GM18868 (cell line): ENCODE results near the gene BLVRB.
"Not testable (repeated sequence)": the region's sequence is repeated elsewhere in the genome, so short reads cannot be mapped to it uniquely, and the experiment has no call there.

Source experiments
- ATAC-seq: cut with Tn5 transposase; IDR thresholded peaks from one replicate; pipeline ENCODE4 v1.9.1; 2021; ENCODE audit warnings: mild to moderate bottlenecking, moderate library complexity; ENCODE audit not compliant: unreplicated experiment

Gene BLVRB

DNA sequence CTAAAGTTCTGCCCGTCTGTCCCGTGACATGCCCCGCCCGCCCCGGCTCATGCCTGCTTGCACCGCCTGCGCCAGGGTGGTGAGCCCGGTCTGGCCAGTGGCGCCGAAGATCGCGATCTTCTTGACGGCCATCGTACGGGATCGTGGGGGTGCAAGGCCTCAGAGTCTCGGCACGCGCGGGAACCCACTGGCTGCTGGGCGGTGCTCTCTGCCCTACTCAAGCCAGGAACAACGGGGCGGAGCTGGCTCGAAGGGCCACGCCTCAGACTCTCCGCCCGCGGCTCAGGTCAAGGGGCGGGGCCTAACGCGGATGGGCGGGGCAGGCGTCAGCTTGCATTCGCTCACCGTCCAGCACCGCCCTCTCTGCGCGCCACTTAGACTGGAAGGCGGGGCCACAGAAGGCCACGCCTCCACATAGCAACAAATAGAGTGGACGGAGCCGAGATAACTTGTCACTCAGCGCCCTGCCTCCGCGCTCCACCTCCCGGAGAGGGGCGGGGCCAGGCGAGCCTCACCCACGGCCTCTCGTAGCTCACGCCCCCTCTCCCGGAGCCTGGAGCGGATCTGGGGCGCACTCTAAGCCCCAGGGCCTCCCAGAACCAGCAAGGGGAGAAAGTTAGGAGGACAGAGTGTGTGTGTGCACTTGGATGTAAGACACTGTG, at the start of gene BLVRB:
Gene BLVRB, minus strand, starts transcription at position 189 of the 662 bp plus-strand sequence. Its CDS starts 57 bp downstream, at position 132.
- ATAC-seq: peak; percentile 90

DNA sequence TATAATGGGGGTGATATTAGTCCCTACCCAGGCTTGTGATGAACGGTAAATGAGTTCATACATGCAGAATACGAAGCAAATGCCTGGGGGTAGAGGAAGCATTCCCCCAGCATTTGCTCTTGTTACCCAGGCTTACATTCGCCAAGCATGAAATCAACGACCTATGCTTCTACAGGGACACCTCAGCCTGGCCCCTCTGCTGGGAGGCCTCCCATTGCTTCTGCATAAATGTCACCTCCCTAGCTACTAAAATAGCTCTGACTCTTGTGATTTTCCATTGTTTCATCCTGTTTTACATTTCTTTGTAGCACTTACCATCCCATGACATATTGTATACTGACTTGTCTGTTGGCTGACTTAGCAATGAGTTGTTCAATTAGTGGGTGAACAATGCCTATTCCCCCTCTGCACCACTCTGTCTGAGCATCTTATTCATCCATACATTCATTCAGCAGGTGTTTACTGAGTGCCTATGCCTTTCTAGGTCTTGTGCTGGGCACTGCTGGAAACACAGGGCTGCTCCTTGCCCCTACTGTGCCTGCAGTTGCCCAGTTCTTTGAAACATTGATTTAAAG, 48.3 kb upstream of the BLVRB start:
- no peak for ATAC-seq

DNA sequence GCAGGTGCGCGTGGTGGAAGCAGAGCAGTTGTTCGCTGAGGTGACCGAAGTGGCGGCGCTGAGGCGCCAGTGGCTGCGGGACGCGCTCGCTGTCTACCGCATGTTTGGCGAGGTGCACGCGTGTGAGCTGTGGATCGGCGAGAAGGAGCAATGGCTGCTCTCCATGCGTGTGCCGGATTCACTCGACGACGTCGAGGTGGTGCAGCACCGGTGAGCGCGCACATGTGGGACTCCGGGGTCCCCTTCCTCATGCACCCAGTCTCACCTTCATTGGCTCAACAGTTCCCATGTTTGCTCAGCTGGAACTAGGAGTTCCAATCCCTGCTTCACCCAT, 47.8 kb upstream of the BLVRB start:
- ATAC-seq: no peak

DNA sequence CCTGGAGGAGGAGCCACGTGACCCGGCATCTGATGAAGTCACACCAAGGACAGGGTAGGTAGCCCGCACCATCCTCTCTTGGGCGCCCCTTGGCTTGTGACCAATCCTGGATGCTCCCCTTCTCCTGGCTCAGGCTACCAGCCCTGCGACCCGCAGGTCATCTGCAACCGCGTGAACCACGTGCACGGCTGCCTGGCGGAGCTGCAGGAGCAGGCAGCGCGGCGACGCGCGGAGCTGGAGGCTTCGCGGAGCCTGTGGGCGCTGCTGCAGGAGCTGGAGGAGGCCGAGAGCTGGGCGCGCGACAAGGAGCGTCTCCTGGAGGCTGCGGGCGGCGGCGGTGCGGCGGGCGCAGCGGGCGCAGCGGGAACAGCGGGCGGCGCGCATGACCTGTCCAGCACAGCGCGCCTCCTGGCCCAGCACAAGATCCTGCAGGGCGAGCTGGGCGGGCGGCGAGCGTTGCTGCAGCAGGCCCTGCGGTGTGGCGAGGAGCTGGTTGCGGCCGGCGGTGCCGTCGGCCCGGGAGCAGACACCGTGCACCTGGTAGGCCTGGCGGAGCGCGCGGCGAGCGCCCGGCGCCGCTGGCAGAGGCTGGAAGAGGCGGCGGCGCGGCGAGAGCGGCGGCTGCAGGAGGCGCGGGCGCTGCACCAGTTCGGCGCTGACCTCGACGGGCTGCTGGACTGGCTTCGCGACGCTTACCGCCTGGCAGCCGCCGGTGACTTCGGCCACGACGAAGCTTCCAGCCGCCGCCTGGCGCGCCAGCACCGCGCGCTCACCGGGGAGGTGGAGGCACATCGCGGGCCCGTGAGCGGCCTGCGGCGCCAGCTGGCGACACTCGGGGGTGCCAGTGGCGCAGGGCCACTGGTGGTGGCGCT, 47.2 kb upstream of the BLVRB start:
- no peak for ATAC-seq

DNA sequence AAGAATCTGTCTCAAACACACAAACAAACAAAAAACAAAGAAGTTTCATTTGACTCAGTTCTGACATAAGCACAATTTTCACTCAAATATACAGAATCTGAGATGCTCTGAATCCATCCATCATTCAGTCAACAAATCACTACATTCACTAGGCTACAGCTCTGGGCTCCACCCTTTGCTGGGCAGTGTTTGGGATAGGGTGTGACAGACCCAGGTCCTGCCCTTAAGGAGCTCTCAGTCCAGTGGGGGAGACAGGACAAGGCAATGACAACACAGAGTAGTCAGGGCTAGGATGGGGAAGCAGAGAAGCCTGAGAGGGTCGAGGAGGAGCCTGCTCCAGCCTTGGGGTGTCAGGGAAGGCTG, 46.5 kb upstream of the BLVRB start:
- ATAC-seq: no peak

DNA sequence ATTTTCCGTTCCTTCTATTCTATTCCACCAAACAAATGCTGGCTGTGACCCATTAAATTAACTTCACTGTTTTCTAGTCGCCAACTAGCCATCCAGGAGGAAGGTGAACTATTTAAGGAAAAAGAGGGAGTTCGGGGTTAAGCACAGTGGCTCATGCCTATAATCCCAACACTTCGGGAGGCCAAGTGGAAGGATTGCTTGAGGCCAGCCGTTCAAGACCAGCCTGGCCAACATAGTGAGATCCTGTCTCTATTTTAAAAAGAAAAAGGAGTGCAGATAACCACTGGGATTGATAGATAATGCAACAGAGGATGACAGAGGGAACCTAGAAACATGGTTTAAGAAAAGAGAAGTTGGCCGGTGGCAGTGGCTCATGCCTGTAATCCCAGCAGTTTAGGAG, 45.9 kb upstream of the BLVRB start:
- no peak for ATAC-seq

DNA sequence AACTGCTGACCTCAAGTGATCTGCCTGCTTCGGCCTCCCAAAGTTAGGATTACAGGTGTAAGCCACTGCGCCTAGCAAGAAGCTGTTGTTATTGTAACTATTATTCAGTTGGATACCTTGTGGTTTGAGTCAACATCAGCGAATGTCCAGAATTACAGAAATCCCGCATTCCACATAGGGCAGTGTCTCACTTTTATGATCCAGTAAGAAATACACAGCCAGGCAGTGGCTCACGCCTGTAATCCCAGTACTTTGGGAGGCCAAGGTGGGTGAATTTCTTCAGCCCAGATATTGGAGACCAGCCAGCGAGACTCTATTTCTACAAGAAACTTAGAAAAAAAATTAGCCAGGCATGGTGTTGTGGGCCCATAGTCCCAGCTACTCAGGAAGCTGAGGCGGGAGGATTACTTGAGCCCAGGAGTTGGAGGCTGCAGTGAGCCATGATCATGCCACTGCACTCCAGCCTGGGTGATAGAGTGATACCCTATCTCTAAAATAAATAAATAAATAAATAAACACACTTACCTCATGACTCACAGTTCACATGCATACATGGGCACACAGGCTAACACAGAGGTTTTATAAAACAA, 45.1 kb upstream of the BLVRB start:
- ATAC-seq: no peak

DNA sequence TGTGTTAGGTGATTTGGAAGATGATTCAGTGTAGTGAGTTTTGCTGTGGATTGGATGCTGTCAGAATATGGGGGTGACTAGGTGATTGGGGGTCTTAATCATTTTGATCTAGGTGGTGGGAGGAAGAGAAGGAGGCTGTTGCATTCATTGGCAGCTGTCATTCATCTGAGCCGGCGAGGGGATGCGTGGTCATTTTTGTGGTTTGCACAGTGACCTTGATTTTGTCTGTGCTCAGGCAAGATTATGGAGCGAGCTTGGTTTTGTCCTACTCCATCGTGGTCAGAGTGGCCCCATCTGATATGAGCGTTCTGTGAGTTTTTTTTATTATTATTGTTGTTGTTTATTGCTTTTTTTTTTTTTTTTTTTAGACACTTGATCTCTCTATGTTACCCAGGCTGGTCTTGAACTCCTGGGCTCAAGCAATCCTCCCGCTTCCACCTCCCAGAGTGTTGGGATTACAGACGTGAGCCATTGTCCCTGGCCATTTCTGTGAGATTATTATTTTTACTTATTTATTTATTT, 43.3 kb upstream of the BLVRB start:
- no peak for ATAC-seq

DNA sequence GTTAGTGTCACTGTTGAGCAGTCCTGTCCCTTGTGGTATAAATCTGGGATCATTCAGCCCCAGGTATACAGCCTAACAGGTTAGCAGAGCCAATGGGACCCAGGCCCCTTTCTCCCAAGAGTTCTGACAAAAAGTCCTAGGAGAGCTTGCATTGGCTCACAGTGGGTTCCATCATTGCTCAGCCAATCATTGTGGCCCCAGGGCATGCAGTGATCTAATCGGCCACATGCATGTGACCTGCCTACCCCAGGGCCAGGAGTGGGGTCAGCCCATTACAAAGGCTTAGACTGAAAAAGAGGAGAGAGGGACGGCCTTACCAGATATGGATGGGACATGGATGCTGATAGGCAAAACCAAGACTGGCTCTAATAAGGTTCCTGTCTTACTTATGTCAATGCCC, 42.3 kb upstream of the BLVRB start:
- ATAC-seq: no peak

DNA sequence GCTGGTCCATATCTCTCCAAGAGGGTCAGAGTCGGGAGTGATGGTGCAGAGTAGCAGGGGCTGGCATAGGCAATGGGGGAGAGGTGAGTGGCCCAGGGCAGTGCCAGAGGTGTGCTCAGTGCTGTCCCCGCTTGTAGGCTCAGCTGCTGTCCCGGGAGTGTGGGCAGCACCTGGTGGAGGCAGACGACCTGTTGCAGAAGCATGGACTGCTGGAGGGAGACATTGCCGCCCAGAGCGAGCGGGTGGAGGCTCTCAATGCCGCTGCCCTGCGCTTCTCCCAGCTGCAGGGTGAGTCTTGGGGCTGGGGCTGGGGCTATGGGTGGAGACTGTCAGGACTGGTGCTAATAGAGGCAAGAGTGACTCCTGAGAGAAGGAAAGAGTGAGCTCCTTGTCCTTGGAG, 40.6 kb upstream of the BLVRB start:
- ATAC-seq: no peak

DNA sequence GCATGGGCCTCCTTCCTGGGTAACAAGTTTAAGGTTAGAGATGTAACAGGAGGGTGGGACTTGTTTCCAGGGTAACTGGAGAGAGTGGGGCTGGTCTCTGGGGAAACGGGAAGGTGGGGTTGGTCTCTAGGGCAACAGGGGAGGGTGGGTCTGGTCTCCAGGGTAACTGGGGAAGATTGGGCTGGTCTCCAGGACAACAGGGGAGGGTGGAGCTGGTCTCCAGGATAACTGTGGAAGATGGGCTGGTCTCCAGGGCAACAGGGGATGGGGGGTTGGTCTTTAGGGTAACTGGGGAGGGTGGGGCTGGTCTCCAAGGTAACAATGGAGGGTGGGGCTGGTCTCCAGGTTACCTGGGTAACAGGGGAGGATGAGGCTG, 37.8 kb upstream of the BLVRB start:
- ATAC-seq: no peak

DNA sequence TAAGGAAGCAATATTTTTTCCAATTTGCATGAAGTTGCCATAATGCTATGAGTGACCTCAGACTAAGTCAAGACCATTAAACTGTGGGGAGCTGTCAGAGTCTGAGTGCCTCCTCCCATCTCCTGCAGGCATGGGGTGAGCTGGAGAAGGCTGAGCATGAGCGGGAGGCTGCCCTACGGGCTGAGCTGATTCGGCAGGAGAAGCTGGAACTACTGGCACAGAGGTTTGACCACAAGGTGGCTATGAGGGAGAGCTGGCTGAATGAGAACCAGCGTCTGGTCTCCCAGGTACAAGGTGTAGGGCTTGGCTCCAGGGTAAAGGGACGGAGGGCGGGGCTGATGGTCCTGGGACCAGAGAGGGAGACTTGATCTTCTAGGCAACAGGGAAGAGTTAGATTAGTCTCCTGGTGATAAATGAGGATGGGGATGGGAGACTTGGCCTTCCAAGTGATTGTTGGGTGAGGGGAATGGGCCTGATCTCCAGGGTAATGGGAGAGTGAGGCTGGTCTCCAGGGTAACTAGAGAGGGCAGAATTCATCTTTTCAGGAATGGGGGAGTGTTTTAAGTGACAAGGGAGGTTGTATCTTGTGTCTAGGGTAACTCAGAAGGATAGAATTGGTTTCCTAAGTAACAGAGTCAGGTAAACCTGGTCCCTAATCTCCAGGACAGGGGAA, 37.2 kb upstream of the BLVRB start:
- ATAC-seq: no peak

DNA sequence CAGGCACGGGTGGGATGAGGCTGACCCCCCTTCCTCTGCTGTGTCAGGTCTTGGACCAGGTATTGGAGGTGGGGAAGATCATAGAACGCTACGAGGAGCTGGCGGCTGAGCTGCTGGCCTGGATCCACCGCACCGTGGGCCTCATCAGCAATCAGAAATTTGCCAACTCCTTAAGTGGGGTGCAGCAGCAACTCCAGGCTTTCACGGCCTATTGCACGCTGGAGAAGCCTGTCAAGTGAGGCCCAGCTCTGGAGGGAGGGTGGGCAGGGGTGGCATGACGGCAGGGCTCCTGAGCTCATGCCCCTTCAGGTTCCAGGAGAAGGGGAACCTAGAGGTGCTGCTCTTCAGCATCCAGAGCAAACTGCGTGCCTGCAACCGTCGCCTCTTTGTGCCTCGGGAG, 36.5 kb upstream of the BLVRB start:
- ATAC-seq: no peak

DNA sequence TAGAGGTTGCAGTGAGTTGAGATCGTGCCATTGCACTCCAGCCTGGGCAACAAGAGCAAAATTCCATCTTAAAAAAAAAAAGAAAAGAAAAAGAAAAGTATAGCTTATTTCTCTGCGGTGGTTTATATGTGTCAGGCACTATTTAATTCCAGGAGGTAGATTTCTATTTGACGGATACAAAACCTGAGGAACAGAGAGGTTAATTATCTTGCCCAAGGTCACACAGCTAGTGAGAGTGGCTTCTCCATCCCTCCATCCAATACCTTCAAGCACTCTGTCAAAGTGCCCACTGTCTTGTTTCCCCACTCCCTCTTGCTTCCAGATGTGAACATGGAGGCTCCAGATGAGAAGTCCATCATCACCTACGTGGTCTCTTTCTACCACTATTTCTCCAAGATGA, 36.1 kb upstream of the BLVRB start:
- ATAC-seq: no peak

DNA sequence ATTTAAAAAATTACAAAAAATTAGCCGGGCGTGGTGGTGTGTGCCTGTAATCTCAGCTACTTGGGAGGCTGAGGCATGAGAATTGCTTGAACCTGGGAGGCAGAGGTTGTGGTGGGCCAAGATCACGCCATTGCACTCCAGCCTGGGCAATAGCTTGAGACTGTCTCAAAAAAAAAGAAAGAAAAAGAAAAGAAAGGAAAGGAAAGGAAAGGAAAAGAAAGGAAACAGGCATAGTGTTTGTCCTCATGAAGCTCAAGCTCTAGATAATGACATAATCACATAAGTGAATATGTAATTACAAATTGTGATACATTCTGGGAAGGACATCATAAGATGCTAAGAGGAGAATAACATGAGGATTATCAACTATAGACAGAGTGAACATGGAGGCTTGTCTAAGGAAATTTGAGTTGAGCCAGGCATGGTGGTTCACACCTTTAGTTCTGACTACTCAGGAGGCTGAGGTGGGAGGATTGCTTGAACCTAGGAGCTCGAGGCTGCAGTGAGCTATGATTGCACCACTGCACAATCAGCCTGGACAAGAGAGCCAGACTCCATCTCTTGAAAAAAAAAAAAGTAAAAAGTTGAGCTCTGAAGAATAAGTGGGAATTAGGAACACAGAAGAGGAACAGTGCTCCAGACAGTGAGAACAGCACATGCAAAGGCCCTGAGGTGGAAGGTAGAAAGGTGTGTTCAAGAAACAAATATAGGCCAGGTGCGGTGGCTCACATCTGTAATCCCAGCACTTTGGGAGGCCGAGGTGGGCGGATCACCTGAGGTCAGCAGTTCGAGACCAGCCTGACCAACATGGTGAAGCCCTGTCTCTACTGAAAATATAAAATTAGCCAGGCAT, 35.4 kb upstream of the BLVRB start:
- not testable (repeated sequence) for ATAC-seq

DNA sequence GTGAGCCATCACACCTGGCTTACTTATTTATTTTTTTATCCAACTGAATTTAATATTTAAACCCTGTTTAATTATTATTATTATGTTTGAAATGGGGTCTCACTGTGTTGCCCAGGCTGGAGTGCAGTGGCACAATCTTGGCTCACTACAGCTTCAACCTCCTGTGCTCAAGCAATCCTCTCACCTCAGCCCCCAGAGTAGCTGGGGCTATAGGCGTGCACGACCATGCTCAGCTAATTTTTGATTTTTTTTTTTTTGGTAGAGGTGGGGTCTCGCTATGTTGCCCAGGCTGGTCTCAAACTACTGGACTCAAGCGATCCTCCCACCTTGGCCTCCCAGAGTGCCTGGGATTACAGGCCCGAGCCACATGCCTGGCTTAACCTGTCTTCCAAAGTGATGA, 33.8 kb upstream of the BLVRB start:
- ATAC-seq: no peak

DNA sequence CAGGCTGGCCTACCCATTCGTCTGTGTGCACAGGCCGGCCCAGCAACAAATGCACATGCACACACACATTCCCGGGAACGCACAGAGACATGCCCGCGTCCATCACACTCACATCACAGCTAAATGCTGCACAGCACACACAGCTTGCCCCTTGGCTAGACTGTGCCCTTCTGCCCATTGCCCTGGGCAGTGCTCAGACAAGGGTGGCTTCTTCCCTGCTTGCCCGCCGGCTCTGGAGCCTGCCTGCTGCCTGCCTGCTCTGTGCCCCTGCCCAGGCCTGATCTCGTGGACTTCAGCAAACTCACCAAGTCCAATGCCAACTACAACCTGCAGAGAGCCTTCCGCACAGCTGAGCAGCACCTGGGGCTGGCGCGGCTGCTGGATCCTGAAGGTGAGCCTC, 31.7 kb upstream of the BLVRB start:
- no peak for ATAC-seq

DNA sequence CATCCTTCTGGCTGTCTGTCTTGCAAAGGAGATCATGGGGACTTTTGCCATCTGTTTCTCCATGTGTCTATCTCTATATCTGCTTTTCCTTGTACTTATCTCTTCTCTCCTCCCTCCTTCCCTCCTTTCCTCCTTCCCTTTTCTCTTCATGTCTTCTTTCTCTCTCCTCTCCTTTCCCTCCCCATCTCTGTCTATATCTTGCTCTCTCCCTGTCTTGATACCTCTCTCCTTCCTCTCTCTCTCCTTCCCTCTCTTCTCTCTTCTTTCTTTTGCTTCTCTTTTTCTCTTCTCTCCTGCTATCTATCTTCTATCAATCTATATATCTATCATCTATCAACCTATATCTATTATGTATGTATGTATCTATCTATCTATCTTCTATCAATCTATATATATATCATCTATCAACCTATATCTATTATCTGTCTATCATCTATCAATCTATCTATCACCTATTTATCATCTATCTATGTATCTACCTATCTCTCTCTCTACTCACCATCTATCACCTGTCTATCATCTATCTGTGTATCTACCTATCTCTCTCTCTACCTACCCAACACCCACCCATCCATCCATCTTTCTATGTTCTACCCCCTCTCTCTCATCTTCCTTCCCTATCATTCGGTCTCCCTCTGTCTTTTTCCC, 28.8 kb upstream of the BLVRB start:
- ATAC-seq: no peak

DNA sequence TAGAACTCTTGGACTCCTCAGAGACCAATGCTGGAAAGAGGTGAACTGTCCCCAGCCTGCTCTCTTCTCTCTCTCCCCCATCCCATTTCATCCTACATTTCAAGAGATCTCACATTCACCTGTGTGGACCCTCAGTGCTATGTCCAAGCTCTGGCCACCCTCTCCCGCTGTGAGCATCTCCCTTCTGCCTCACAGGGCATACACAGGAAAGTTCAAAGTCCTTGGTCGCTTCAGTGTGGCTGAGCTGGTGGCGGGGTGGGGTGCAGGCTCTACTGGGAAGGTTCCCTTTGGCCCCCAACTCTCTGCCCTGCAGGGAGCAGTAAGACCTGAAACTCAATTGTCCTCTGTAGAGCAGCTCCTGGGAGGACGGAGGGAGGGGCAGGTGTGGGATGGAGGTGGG, 28.2 kb upstream of the BLVRB start:
- ATAC-seq: no peak

DNA sequence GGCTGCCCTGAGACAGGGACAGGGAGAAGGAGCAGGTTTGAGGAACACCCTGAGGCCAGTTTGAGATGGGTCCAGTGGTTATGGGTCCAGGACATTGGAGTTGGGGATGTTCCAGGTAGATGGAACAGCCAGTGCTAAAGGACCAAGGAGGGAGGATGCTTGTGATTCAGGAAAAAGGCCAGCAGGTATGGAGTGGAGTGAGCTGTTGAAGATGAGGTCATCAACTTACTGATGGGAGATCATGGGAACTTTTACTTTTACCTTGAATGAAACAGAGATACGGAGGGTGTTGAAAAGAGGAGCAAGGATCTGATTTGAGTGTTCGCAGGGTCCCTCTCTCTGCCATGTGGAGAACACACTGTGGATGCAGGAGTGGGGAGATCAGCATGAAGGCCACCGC, 26.7 kb upstream of the BLVRB start:
- no peak for ATAC-seq
